Measurements from ENCODE around the gene THEMIS2. TPM values are rescaled to one million over a fixed set of nuclear protein-coding genes. Genes with fewer than 3 reads are reported as not detected.
A peak's percentile ranks its signal among the peaks of the same experiment; 100 is the strongest.

The THEMIS2 gene
- total RNA-seq, 5 donors from 2014 or later (not counting 1 experiment from before 2014, with no cell fraction given): 39.0 to 124 (median 94.8) TPM

- Histone ChIP-seq H3K4me3 (ENCODE audit: control insufficient read depth in 1 of 2, extremely low read depth in 1 of 2, low read length in 1 of 2) (no peak overlapping the region), H3K27ac (ENCODE audit: low read length) (no peak overlapping the region), H3K4me1 (ENCODE audit: control insufficient read depth in 1 of 2, extremely low read depth in 1 of 2, insufficient read depth in 2 of 2, low read length in 2 of 2) (peaks cover 16 to 39% of the 10 kb centered on the region in 2 experiments), H3K9me3 (no peaks in the 10 kb centered on the region), H3K27me3 (replicated peaks in 1 of 2; ENCODE audit: control insufficient read depth in 2 of 2, extremely low read depth in 1 of 2, insufficient read depth in 2 of 2, low read length in 1 of 2) (no peaks in the 10 kb centered on the region), H3K36me3 (ENCODE audit: control insufficient read depth in 2 of 2, extremely low read depth in 1 of 2, insufficient read depth in 1 of 2, low read length in 1 of 2) (no peaks in the 10 kb centered on the region)
- WGBS (ENCODE audit: insufficient coverage): 87% methylated on average over 2 of the region's 3 CpGs
- DNase-seq: no peak
- Mint-ChIP-seq H3K9me3 (no peaks in the 10 kb centered on the region), H3K27ac (peak overlapping the region in 1 of 2 donors; percentile 3), H3K4me3 (no peak overlapping the region), H3K36me3 (no peaks in the 10 kb centered on the region), H3K4me1 (peaks cover 22 to 62% (median 58%) of the 10 kb centered on the region in 3 donors), H3K27me3 (no peaks in the 10 kb centered on the region)
- ChIA-PET CTCF (no interaction called here), POLR2A (no interaction called here)
- no peak for ATAC-seq (replicated peaks in 1 of 4)
Measured at GRCh38 chr1:27862004-27862403, 10.3 kb upstream of the THEMIS2 start.

- Histone ChIP-seq H3K27me3 (replicated peaks in 1 of 2; ENCODE audit: control insufficient read depth in 2 of 2, extremely low read depth in 1 of 2, insufficient read depth in 2 of 2, low read length in 1 of 2) (no peaks in the 10 kb centered on the region), H3K4me1 (ENCODE audit: control insufficient read depth in 1 of 2, extremely low read depth in 1 of 2, insufficient read depth in 2 of 2, low read length in 2 of 2) (peaks cover 16 to 46% of the 10 kb centered on the region in 2 experiments), H3K27ac (ENCODE audit: low read length) (peak overlapping the region; percentile 32), H3K4me3 (ENCODE audit: control insufficient read depth in 1 of 2, extremely low read depth in 1 of 2, low read length in 1 of 2) (no peak overlapping the region), H3K36me3 (ENCODE audit: control insufficient read depth in 2 of 2, extremely low read depth in 1 of 2, insufficient read depth in 1 of 2, low read length in 1 of 2) (no peaks in the 10 kb centered on the region), H3K9me3 (no peaks in the 10 kb centered on the region)
- CTCF ChIA-PET: interaction anchor here in 1 of 2 donors (1.1 kb wide), 1 partner anchor 12 kb away, joined by 3 read pairs; no protein-coding TSS in a partner anchor
- ATAC-seq (replicated peaks in 1 of 4): no peak
- H3K4me3 Mint-ChIP-seq: peak overlapping the region in 1 of 3 donors; percentile 19
- H3K4me1 Mint-ChIP-seq: peaks cover 26 to 66% (median 60%) of the 10 kb centered on the region in 3 donors
- H3K9me3 Mint-ChIP-seq: no peaks in the 10 kb centered on the region
- DNase-seq: no peak
- WGBS (ENCODE audit: insufficient coverage): 95% methylated on average over 7 of the region's 9 CpGs
- no peaks in the 10 kb centered on the region for H3K27me3 Mint-ChIP-seq
- peak overlapping the region; percentile 62 to 71 for H3K27ac Mint-ChIP-seq
- H3K36me3 Mint-ChIP-seq: no peaks in the 10 kb centered on the region
- POLR2A ChIA-PET: no interaction called here
Measured at GRCh38 chr1:27862671-27863537, 9.4 kb upstream of the THEMIS2 start.

- H3K27me3 ChIP-seq (replicated peaks in 1 of 2; ENCODE audit: control insufficient read depth in 2 of 2, extremely low read depth in 1 of 2, insufficient read depth in 2 of 2, low read length in 1 of 2): no peaks in the 10 kb centered on the region
- 100% methylated on average over 1 of the region's 1 CpG for WGBS (ENCODE audit: insufficient coverage)
- POLR2A ChIA-PET: interaction anchor here (0.7 kb wide), 2 partner anchors 42 to 599 kb away, joined by 4 to 6 read pairs; no protein-coding TSS in a partner anchor
Measured at GRCh38 chr1:27863538-27863915, 8.8 kb upstream of the THEMIS2 start.

GRCh38 chr1:27864264-27864895 lies 8.0 kb upstream of the THEMIS2 start:
- no peaks in the 10 kb centered on the region for H3K27me3 ChIP-seq (replicated peaks in 1 of 2; ENCODE audit: control insufficient read depth in 2 of 2, extremely low read depth in 1 of 2, insufficient read depth in 2 of 2, low read length in 1 of 2)
- H3K36me3 ChIP-seq (ENCODE audit: control insufficient read depth in 2 of 2, extremely low read depth in 1 of 2, insufficient read depth in 1 of 2, low read length in 1 of 2): no peaks in the 10 kb centered on the region
- Mint-ChIP-seq H3K27ac (peak overlapping the region; percentile 94 to 96), H3K9me3 (no peaks in the 10 kb centered on the region), H3K4me1 (peaks cover 36 to 65% (median 58%) of the 10 kb centered on the region in 3 donors), H3K4me3 (peak overlapping the region in 1 of 3 donors; percentile 60), H3K27me3 (no peaks in the 10 kb centered on the region), H3K36me3 (no peaks in the 10 kb centered on the region)
- ChIA-PET POLR2A (interaction anchor here (0.7 kb wide), 2 partner anchors 41 to 599 kb away, joined by 4 to 6 read pairs; no protein-coding TSS in a partner anchor), CTCF (interaction anchor here in 1 of 2 donors (0.7 to 1.1 kb wide), 3 partner anchors 11 to 22 kb away, joined by 3 to 4 read pairs (median 3); no protein-coding TSS in a partner anchor)
- H3K27ac ChIP-seq (ENCODE audit: low read length): peak overlapping the region; percentile 32
- peaks cover 26 to 53% of the 10 kb centered on the region in 2 experiments for H3K4me1 ChIP-seq (ENCODE audit: control insufficient read depth in 1 of 2, extremely low read depth in 1 of 2, insufficient read depth in 2 of 2, low read length in 2 of 2)
- WGBS (ENCODE audit: insufficient coverage): 72% methylated on average over 6 of the region's 8 CpGs
- no peak overlapping the region for H3K4me3 ChIP-seq (ENCODE audit: control insufficient read depth in 1 of 2, extremely low read depth in 1 of 2, low read length in 1 of 2)
- DNase-seq (peak in 2 of 35 experiments; percentile 20 to 61), ATAC-seq (replicated peaks in 1 of 4) (peak in 1 of 4 experiments; percentile 64)
- H3K9me3 ChIP-seq: no peaks in the 10 kb centered on the region

More at GRCh38 chr1:27863538-27863915, 8.8 kb upstream of the THEMIS2 start:
- Mint-ChIP-seq H3K36me3 (no peaks in the 10 kb centered on the region), H3K4me3 (peak overlapping the region in 1 of 3 donors; percentile 60), H3K27ac (peak overlapping the region; percentile 62 to 71), H3K27me3 (no peaks in the 10 kb centered on the region), H3K9me3 (no peaks in the 10 kb centered on the region), H3K4me1 (peaks cover 28 to 65% (median 58%) of the 10 kb centered on the region in 3 donors)
- peak overlapping the region; percentile 32 for H3K27ac ChIP-seq (ENCODE audit: low read length)
- no peak for ATAC-seq (replicated peaks in 1 of 4)
- H3K4me3 ChIP-seq (ENCODE audit: control insufficient read depth in 1 of 2, extremely low read depth in 1 of 2, low read length in 1 of 2): no peak overlapping the region
- CTCF ChIA-PET: interaction anchor here in 1 of 2 donors (1.1 kb wide), 1 partner anchor 12 kb away, joined by 3 read pairs; no protein-coding TSS in a partner anchor
- H3K36me3 ChIP-seq (ENCODE audit: control insufficient read depth in 2 of 2, extremely low read depth in 1 of 2, insufficient read depth in 1 of 2, low read length in 1 of 2): no peaks in the 10 kb centered on the region
- peaks cover 20 to 47% of the 10 kb centered on the region in 2 experiments for H3K4me1 ChIP-seq (ENCODE audit: control insufficient read depth in 1 of 2, extremely low read depth in 1 of 2, insufficient read depth in 2 of 2, low read length in 2 of 2)
- no peaks in the 10 kb centered on the region for H3K9me3 ChIP-seq
- DNase-seq: no peak

- H3K27ac Mint-ChIP-seq: peak overlapping the region; percentile 44 to 100
- POLR2A ChIA-PET: no interaction called here
- H3K4me3 ChIP-seq (ENCODE audit: control insufficient read depth in 1 of 2, extremely low read depth in 1 of 2, low read length in 1 of 2): no peak overlapping the region
Measured at GRCh38 chr1:27865821-27866220, 6.5 kb upstream of the THEMIS2 start.

GRCh38 chr1:27868556-27868931 lies 3.8 kb upstream of the THEMIS2 start:
- Mint-ChIP-seq H3K36me3 (no peaks in the 10 kb centered on the region), H3K27ac (peak overlapping the region; percentile 98 to 100), H3K4me1 (peaks cover 40 to 62% (median 52%) of the 10 kb centered on the region in 3 donors), H3K4me3 (peak overlapping the region; percentile 68 to 82 (median 71)), H3K9me3 (no peaks in the 10 kb centered on the region), H3K27me3 (no peaks in the 10 kb centered on the region)
- Histone ChIP-seq H3K27me3 (replicated peaks in 1 of 2; ENCODE audit: control insufficient read depth in 2 of 2, extremely low read depth in 1 of 2, insufficient read depth in 2 of 2, low read length in 1 of 2) (no peaks in the 10 kb centered on the region), H3K27ac (ENCODE audit: low read length) (peak overlapping the region; percentile 87), H3K36me3 (ENCODE audit: control insufficient read depth in 2 of 2, extremely low read depth in 1 of 2, insufficient read depth in 1 of 2, low read length in 1 of 2) (no peaks in the 10 kb centered on the region), H3K4me1 (ENCODE audit: control insufficient read depth in 1 of 2, extremely low read depth in 1 of 2, insufficient read depth in 2 of 2, low read length in 2 of 2) (peaks cover 29 to 75% of the 10 kb centered on the region in 2 experiments), H3K4me3 (ENCODE audit: control insufficient read depth in 1 of 2, extremely low read depth in 1 of 2, low read length in 1 of 2) (peak overlapping the region; percentile 55 to 77), H3K9me3 (no peaks in the 10 kb centered on the region)
- DNase-seq: no peak
- WGBS (ENCODE audit: insufficient coverage): 85% methylated on average over 9 of the region's 11 CpGs
- ChIA-PET POLR2A (no interaction called here), CTCF (no interaction called here)
- ATAC-seq (replicated peaks in 1 of 4): no peak

More at GRCh38 chr1:27865821-27866220, 6.5 kb upstream of the THEMIS2 start:
- H3K27me3 ChIP-seq (replicated peaks in 1 of 2; ENCODE audit: control insufficient read depth in 2 of 2, extremely low read depth in 1 of 2, insufficient read depth in 2 of 2, low read length in 1 of 2): no peaks in the 10 kb centered on the region
- no peaks in the 10 kb centered on the region for H3K36me3 ChIP-seq (ENCODE audit: control insufficient read depth in 2 of 2, extremely low read depth in 1 of 2, insufficient read depth in 1 of 2, low read length in 1 of 2)
- CTCF ChIA-PET: interaction anchor here in 1 of 2 donors (1.0 kb wide), 1 partner anchor 17 kb away, joined by 4 read pairs; no protein-coding TSS in a partner anchor
- ATAC-seq (replicated peaks in 1 of 4) (no peak), DNase-seq (no peak)
- Mint-ChIP-seq H3K4me3 (no peak overlapping the region), H3K36me3 (no peaks in the 10 kb centered on the region), H3K4me1 (peaks cover 42 to 70% (median 61%) of the 10 kb centered on the region in 3 donors), H3K9me3 (no peaks in the 10 kb centered on the region), H3K27me3 (no peaks in the 10 kb centered on the region)
- whole genome bisulfite sequencing (ENCODE audit: insufficient coverage): 87% methylated on average over 5 of the region's 10 CpGs
- no peak overlapping the region for H3K27ac ChIP-seq (ENCODE audit: low read length)
- no peaks in the 10 kb centered on the region for H3K9me3 ChIP-seq
- peaks cover 35 to 67% of the 10 kb centered on the region in 2 experiments for H3K4me1 ChIP-seq (ENCODE audit: control insufficient read depth in 1 of 2, extremely low read depth in 1 of 2, insufficient read depth in 2 of 2, low read length in 2 of 2)

All from T-cell (primary cell).